ENCODE data around the gene NDUFS6. TPM values are rescaled to one million over a fixed set of nuclear protein-coding genes. Genes with fewer than 3 reads are reported as not detected.
A peak's percentile ranks its signal among the peaks of the same experiment; 100 is the strongest.
"Not testable (repeated sequence)": the region's sequence is repeated elsewhere in the genome, so short reads cannot be mapped to it uniquely, and the experiment has no call there.

Gene NDUFS6
- total RNA-seq, 1 experiment from 2014 or later: 110 TPM

GRCh38 chr5:1797103-1797800 is 4.0 kb upstream of the NDUFS6 start:
- DNase-seq (ENCODE audit: low spot score): no peak

GRCh38 chr5:1797855-1798254 is 3.4 kb upstream of the NDUFS6 start:
- no peak for DNase-seq (ENCODE audit: low spot score)

DNA sequence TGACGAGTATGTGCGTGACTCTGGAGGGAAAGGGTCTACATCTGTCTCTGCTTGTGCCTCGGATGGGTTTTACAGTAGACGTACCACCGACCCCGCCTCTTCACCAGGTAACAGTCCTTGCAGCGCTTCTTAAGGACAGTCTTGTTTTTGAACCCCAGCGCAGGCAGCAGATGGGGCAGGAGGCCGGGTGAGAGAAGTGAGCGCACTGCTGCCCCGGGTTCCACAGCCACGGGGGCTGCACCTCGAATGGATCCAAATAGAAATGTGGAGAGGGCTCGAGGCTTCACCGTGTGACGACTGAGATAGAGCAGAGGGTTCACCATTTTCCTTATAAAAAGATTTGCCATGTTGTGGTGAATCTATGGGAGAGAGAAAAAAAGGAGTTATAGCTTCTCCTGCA is 2.6 kb upstream of the NDUFS6 start:
- not testable (repeated sequence) for DNase-seq (ENCODE audit: low spot score)

- DNase-seq (ENCODE audit: low spot score): peak; percentile 38
Measured at GRCh38 chr5:1799110-1799601, 2.1 kb upstream of the NDUFS6 start.

DNA sequence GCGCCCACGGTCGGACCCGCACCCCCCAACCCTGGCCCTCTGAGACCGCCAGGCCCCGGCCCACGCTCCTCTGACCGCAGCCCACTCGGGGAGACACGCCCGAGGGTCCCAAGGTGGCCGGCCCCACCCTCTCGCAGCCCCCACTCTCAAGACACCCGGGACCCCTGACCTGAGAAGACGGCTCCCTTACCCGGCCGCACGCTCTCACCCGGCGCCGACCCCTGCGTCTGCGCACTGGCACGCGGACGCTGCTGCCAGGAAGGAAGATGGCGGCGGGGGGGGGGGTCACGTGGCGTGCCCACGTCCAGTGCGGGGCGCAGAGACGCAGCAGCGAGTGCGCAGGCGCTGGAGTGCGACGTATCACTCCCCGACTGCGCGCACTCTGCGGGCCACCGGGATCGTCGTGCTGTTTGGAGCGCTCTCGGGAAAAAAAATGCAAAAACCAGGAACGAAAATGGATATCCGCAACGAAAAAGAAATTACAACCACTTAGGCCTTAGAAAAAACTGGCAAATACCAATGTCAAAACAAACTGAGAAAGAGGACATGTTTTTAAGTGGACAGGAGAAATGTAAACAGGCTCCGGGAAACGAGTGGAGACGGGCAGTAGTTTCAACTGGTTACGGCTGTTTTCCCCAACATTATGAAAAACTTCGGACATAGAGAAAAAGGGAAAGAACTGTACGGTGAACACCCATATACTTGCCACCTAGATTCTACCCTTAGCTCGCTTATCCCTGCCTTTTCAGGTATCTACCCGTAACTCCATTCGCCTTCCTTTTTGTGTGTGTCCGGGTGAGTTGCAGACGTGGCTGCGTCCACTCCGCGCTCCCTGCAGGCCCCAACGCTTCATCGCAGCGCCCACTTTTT is 1.4 kb upstream of the NDUFS6 start, which contains the start of gene MRPL36:
TSS of gene MRPL36 (minus strand) at position 236 of the 870 bp plus-strand sequence. CDS start 902 bp downstream, outside the sequence.
- peak; percentile 96 for DNase-seq (ENCODE audit: low spot score)

DNA sequence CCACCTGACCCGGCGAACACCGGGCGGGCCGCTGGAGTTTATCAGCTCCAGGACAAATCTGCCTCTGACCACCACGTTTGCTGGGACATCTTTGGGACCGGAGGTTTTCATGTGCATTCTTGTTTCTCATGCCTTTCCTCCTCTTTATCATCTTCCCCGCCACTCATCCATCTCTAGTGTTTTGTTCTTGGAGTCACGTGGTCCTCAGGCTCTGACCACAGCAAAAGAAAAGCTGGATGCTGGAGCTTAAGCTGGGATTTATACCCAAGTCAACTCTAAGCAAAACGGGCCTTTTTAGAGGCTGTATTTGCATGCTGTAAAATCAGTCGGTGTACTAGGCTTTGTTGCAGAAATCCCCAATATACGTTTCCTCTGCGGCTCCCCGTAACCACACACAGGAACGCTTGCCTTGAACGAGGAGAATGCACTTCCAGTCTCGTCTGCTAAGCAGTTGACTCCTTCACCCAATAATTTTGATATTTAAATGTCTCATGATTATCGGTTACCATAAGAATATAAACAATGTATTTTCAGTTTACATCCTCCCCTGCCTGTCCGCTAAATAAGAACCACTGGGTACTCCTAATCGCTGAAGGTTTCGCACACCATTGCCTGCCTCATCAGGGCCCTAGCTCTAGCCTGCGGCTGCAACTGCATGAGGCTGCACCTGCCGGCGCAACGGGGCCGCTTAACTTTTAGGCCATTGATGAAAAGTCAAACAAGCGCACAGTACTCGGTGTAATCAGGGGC is 560 bp upstream of the NDUFS6 start:
- peak; percentile 82 for DNase-seq (ENCODE audit: low spot score)

DNA sequence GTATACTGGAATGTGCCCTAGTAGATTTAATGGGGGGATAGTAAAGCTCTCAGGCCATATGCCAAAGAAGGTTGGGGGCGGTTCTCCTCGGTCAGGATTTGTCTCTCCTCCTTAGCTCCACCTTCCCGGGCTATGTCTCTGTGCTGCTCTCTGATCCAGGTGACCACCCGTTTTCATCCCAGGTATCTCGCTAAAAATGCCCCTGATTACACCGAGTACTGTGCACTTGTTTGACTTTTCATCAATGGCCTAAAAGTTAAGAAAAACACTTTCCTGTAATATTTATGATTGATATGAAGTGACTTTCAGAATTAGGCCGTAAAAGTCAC is 724 bp downstream of the NDUFS6 start:
- DNase-seq (ENCODE audit: low spot score): no peak

GRCh38 chr5:1803192-1803591 is 2.0 kb downstream of the NDUFS6 start:
- DNase-seq (ENCODE audit: low spot score): no peak

GRCh38 chr5:1804001-1804690 is 2.9 kb downstream of the NDUFS6 start:
- no peak for DNase-seq (ENCODE audit: low spot score)

DNA sequence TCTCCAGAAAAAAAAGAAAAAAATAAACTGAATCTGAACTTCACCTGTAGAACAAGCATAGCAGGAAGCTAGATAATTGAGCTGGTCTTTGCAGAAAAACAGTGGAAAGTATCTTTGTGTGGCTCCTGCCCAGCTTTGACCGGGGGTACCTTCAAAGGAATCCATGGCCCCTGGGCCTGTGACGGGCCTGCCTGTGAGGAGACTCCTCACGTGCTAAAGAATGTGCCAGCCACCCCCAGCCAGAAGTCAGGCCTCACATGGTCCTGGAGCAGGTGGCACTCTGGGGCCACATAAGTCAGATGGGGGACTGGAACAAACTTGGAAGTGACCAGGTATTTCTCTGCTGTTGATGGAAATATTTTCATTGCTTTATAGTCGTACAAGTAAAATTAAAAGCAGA is 4.1 kb downstream of the NDUFS6 start:
- no peak for DNase-seq (ENCODE audit: low spot score)

DNA sequence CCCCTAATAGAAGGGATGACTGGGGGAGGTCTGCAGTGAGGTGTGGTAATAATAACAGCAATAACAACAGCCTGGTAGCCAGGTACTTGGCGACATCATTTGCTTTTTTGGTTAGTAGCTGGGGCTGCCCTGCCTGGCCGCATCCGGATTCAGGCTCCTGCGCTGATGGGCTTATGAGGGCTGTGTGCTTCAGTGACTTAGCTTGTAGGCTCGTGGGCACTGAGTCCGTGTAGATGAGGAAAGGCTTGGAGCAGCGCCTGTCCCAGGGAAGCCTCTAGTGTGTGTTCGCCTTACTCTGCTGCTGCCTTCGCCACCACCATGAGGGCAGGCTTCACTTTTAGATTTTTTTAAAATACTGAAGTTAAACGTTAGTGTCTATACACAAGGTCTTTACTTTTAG is 4.5 kb downstream of the NDUFS6 start:
- DNase-seq (ENCODE audit: low spot score): no peak

DNA sequence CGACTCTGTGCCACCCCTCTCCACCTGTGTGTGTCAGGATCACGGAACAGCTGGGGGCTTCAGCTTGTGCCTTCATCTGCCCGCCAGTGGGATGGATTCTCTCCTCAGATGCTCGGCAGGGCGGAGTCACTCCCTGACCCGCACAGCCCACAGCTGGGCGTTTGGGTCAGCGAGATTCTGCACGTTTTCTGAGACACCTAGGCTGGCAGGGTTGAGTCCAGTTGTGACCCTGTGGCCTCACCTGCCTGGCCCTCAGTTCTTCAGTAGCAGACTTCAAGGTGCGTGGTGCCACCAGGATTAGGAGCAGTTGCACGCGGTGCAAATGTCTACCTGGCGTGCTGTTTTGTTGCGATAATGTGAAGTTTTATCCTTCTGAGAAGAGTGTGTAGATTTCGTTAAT is 5.0 kb downstream of the NDUFS6 start:
- no peak for DNase-seq (ENCODE audit: low spot score)

- no peak for DNase-seq (ENCODE audit: low spot score)
Measured at GRCh38 chr5:1806974-1807373, 5.8 kb downstream of the NDUFS6 start.

DNA sequence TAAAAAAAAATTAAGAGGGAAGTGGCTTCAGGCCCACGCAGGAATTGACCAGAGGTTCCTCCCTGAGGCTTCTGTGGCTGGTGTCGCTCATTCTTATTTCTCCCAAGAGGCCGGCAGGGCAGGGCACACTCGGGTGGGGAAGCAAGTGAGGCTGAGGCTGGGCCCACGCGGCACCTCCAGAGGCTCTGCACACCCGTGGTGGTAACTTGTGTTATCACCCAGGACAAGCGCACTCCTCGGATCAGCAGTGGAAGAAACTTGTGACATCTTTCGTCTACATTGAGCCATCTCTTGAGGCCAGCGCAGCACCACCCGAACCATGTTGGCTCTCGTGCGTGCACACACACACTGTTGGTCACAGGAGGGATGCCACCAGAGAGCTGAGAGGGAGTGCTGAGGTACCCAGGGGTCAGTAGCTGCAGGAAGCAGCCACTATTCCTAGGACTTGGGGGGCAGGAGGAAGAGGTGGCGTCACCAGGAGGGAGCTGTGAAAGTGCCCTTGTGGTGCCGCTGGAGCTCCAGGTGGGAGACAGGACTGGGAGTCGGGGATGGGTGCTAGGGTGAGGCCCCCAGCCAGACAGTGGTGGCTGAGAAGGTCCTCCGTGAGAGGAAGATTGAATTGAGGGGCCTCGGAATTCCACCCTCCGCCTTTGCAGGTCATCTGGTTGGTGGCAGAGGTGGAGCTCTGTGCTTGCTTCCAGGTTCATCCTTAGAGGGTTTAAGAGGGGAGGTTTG is 6.4 kb downstream of the NDUFS6 start:
- no peak for DNase-seq (ENCODE audit: low spot score)

GRCh38 chr5:1808439-1808838 is 7.2 kb downstream of the NDUFS6 start:
- no peak for DNase-seq (ENCODE audit: low spot score)

DNA sequence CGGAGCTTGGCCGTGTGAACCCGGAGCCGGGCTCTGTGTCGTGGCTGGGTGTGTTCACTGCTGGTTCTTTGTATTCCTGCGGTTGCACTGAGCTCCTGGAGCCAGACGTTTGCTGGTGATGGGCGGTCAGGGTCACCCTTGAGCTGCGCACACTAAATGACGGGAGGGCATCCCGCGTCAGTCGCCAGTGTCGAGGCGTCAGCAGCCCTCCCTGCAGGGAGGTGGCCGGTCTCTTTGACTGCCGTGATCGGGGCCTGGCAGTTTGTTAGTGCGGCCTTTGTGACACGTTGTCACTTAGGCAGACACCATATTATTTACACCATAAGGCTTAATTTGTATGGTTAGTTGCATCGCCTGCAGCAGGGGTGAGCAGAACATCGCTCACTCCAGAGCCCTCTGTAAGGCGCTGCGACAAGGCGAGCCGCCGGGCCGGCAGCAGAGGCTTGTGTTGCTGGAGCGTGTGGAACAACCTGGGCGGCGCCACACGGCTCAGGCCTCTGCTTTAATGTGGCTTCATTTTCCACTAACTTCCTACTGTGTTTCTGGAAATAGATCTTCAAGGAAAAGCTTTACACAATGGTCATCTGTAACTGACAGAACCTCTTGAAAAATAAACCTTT is 8.3 kb downstream of the NDUFS6 start:
- DNase-seq (ENCODE audit: low spot score): no peak

- DNase-seq (ENCODE audit: low spot score): no peak
Measured at GRCh38 chr5:1810581-1811101, 9.4 kb downstream of the NDUFS6 start.

- no peak for DNase-seq (ENCODE audit: low spot score)
Measured at GRCh38 chr5:1814183-1815020, 13.2 kb downstream of the NDUFS6 start.

Measured in HT-29 (cell line).